Kidney (tissue), 14 donors: Measurements from ENCODE around the gene SCN4A. TPM values are rescaled to one million over a fixed set of nuclear protein-coding genes. Genes with fewer than 3 reads are reported as not detected.

Source experiments
- DNase-seq, 5 donors: peaks; one replicate each; pipeline ENCODE4 v3.0.0-alpha.2; 2013 to 2020
- FAIRE-seq: peaks from 2 replicates; lab custom pipeline; 2012; peaks lifted over from hg19 to GRCh38; lab: Jason Lieb, UNC
- H3K27ac ChIP-seq, 2 donors: one replicate each; pipeline ENCODE4 v1.7.0; 2013; ENCODE audit warnings: low read depth in 2 of 2, low read length in 2 of 2, inconsistent platforms in 1 of 2
- H3K27me3 ChIP-seq: one replicate; pipeline ENCODE4 v1.7.1; 2013; ENCODE audit warnings: low read length, inconsistent platforms; ENCODE audit not compliant: control insufficient read depth, insufficient read depth
- H3K36me3 ChIP-seq, 3 donors: one replicate each; pipeline versions ENCODE4 v1.7.0 to v1.7.1; 2013; ENCODE audit warnings: low read length in 3 of 3, control low read depth in 1 of 3, inconsistent platforms in 1 of 3; ENCODE audit not compliant: insufficient read depth in 3 of 3, control insufficient read depth in 2 of 3
- H3K4me1 ChIP-seq, 3 donors: one replicate each; pipeline versions ENCODE4 v1.7.0 to v1.7.1; 2013; ENCODE audit warnings: low read length in 3 of 3, inconsistent platforms in 1 of 3, low read depth in 1 of 3; ENCODE audit not compliant: control insufficient read depth in 2 of 3, insufficient read depth in 2 of 3
- H3K4me3 ChIP-seq, 3 donors: one replicate each; pipeline versions ENCODE4 v1.7.0 to v1.8.1; 2013; ENCODE audit warnings: low read length in 3 of 3, control low read depth in 1 of 3, inconsistent platforms in 1 of 3
- H3K9ac ChIP-seq, 3 donors: one replicate each; pipeline versions ENCODE4 v1.7.0 to v1.7.1; 2013; ENCODE audit warnings: low read length in 3 of 3, control low read depth in 1 of 3, inconsistent platforms in 1 of 3
- H3K9me3 ChIP-seq, 3 donors: one replicate each; pipeline versions ENCODE4 v1.7.0 to v1.7.1; 2013; ENCODE audit warnings: low read length in 3 of 3, control low read depth in 1 of 3, inconsistent platforms in 1 of 3; ENCODE audit not compliant: control insufficient read depth in 2 of 3, insufficient read depth in 1 of 3
- intact Hi-C: fragments of 100-400 bp; cut with DNase I; formaldehyde crosslinking; loops from one replicate; pipeline ENCODE4 v1.11.1; 2022
- polyA plus RNA-seq: library from polyadenylated mRNA; stranded (reverse); fragments of 350-450 nt; fragmentation: Illumina TruSeq; extraction: RNeasy Lipid Tissue Mini Kit (QIAGEN cat#74804); gene quantifications from one replicate; pipeline ENCODE4 v1.2.3, GENCODE V29; 2014; ENCODE audit warnings: low read depth, low replicate concordance; ENCODE audit not compliant: insufficient read depth
- total RNA-seq: library from RNA; stranded (reverse); fragmentation: NEBNext Ultra II Directional; extraction: Animal tissue kit (Norgen Biotek cat#: 25700); gene quantifications from one replicate; pipeline ENCODE4 v1.2.1, GENCODE V29; 2021
- TF ChIP-seq, protein P1 (sequence below): IDR thresholded peaks from 3 replicates; pipeline ENCODE4 v1.5.1; 2012; ENCODE audit warnings: mild to moderate bottlenecking, moderate library complexity, borderline replicate concordance; ENCODE audit not compliant: insufficient read depth; ENCODE audit errors: extremely low read depth
- donor health status: control.
- donor health status: control.
- donor health status: control.
- donor health status: control.
- donor health status: control.
- donor health status: DM: yes; HTN: yes; CAD: no.
- donor health status: Normal renal cell carcinoma (clear cell type).

SCN4A gene
- total and polyA plus RNA-seq, 2 donors from 2014 or later, result 0.19 to 3.4 TPM

DNA sequence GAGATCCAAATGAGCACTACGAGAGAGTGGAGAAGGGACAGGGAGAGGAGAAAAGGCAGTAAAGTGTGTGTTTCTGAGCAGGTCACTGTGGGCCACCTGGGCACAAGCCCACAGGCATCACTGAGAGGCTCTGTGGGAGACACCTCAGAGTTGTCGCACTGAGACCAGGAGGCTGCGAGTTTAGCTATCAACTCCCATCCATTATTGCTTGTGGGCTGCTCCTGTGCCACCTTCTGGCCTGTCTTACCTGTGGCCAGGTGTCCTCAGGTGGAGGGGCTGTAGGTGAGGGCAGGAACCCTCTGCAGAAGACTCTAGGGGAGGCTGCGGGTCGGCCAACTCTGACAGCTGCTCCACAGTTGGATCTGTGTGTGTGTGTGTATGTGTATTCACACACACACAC, 22.9 kb upstream of the SCN4A start:
- H3K36me3 ChIP-seq, result no peaks in the 10 kb centered on the region
- peaks cover 0 to 8% (median 0%) of the 10 kb centered on the region in 3 donors for H3K4me1 ChIP-seq
- intact Hi-C loops, result no loop called here
- TF ChIP-seq, protein P1, sequence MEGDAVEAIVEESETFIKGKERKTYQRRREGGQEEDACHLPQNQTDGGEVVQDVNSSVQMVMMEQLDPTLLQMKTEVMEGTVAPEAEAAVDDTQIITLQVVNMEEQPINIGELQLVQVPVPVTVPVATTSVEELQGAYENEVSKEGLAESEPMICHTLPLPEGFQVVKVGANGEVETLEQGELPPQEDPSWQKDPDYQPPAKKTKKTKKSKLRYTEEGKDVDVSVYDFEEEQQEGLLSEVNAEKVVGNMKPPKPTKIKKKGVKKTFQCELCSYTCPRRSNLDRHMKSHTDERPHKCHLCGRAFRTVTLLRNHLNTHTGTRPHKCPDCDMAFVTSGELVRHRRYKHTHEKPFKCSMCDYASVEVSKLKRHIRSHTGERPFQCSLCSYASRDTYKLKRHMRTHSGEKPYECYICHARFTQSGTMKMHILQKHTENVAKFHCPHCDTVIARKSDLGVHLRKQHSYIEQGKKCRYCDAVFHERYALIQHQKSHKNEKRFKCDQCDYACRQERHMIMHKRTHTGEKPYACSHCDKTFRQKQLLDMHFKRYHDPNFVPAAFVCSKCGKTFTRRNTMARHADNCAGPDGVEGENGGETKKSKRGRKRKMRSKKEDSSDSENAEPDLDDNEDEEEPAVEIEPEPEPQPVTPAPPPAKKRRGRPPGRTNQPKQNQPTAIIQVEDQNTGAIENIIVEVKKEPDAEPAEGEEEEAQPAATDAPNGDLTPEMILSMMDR, result no peak
- H3K27ac ChIP-seq, result no peak overlapping the region
- DNase-seq (no peak), FAIRE-seq (no peak)
- H3K4me3 ChIP-seq, result no peak overlapping the region
- H3K27me3 ChIP-seq, result no peaks in the 10 kb centered on the region
- H3K9me3 ChIP-seq, result no peaks in the 10 kb centered on the region
- no peak overlapping the region for H3K9ac ChIP-seq

DNA sequence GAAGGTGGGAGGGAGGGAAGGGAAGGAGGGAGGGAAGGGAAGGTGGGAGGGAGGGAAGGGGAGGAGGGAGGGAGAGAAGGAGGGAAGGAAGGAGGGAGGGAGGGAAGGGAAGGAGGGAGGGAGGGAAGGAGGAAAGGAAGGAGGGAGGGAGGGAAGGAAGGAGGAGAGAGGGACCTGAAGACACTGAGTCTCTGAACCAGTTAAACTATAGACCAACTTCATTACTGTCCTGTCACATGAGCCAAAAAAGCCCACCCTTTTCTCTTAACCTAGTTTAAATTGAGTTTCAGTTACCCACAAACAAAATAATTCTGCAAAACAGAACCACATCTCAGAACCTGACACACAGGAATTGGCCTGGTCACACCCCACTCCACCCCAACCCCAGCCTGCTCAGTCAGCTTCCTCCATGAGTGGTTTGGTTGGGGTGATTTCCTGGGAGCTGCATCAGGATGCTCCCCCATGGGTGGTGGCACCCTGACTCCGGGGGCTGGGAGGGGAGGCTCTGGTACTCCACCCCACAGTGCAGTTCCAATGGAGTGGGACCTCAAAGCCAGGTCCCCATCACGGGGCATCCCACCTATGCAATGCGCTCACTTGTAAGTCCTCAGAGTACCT, 20.8 kb upstream of the SCN4A start:
- Histone ChIP-seq H3K4me3 (no peak overlapping the region), H3K9me3 (no peaks in the 10 kb centered on the region), H3K4me1 (peaks cover 0 to 13% (median 0%) of the 10 kb centered on the region in 3 donors), H3K27me3 (no peaks in the 10 kb centered on the region), H3K9ac (no peak overlapping the region), H3K36me3 (no peaks in the 10 kb centered on the region), H3K27ac (no peak overlapping the region)
- DNase-seq, result peak in 1 of 5 donors; percentile 44
- intact Hi-C loops, result no loop called here
- no peak for FAIRE-seq
- TF ChIP-seq, protein P1, result no peak

DNA sequence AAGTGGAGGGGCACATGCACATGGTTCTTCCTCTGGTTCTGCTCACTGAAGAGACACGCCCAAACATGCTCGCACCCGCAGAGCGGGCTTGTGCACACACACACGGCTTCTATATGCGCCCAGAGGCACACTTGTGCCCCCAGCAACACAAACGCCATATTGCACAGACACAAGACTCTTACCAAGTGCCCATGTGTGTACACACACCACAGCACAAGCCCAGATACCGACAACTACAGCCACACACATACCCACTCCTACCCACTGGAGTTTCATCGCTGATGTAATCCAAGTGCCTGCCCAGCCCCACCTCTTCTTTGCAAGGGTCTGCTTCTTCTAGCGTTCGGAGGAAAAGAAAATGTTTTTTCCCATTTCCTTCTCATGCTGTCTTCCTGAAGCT, 18.9 kb upstream of the SCN4A start:
- FAIRE-seq (no peak), DNase-seq (peak in 2 of 5 donors; percentile 29 to 37)
- TF ChIP-seq, protein P1, result no peak
- Histone ChIP-seq H3K9me3 (no peaks in the 10 kb centered on the region), H3K4me3 (no peak overlapping the region), H3K27ac (no peak overlapping the region), H3K9ac (no peak overlapping the region), H3K4me1 (peaks cover 0 to 10% (median 0%) of the 10 kb centered on the region in 3 donors), H3K36me3 (no peaks in the 10 kb centered on the region), H3K27me3 (no peaks in the 10 kb centered on the region)
- intact Hi-C loops, result no loop called here
